OCI-LY1 (cell line): ENCODE data around the gene PEF1.

Experiments
- H2AFZ ChIP-seq: fragments of 200-600 bp; sonication (generic), shearing (Covaris generic); 2 replicates; pipeline ENCODE4 v1.6.0; 2014; ENCODE audit warnings: antibody characterized with exemption, mild to moderate bottlenecking, low read length
- H3F3A ChIP-seq: fragments of 200-600 bp; sonication (generic), shearing (Covaris generic); 2 replicates; pipeline ENCODE4 v1.6.0; 2014; ENCODE audit warnings: mild to moderate bottlenecking, antibody characterized with exemption, low read length, moderate library complexity; ENCODE audit not compliant: insufficient read depth
- H3K27ac ChIP-seq: fragments of 200-600 bp; sonication (generic); 2 replicates; pipeline ENCODE4 v1.5.1; 2014; ENCODE audit warnings: low read length, mixed run types, mild to moderate bottlenecking, low read depth; ENCODE audit not compliant: poor library complexity, severe bottlenecking
- H3K27me3 ChIP-seq: fragments of 200-600 bp; sonication (generic); 2 replicates; pipeline ENCODE4 v1.6.0; 2014; ENCODE audit warnings: antibody characterized with exemption, mild to moderate bottlenecking, low read length, moderate library complexity; ENCODE audit not compliant: insufficient read depth
- H3K36me3 ChIP-seq: fragments of 200-600 bp; sonication (generic); 2 replicates; pipeline ENCODE4 v1.6.1; 2014; ENCODE audit warnings: mild to moderate bottlenecking, antibody characterized with exemption, low read length, moderate library complexity, mixed read lengths; ENCODE audit not compliant: insufficient read depth
- H3K4me1 ChIP-seq: fragments of 200-600 bp; sonication (generic); 2 replicates; pipeline ENCODE4 v1.5.1; 2014; ENCODE audit warnings: mild to moderate bottlenecking, low read length, moderate library complexity; ENCODE audit not compliant: insufficient read depth, severe bottlenecking
- H3K4me2 ChIP-seq: fragments of 200-600 bp; sonication (generic), shearing (Covaris generic); 2 replicates; pipeline ENCODE4 v1.6.1; 2014; ENCODE audit warnings: low read length
- H3K4me3 ChIP-seq: fragments of 200-600 bp; sonication (generic); 2 replicates; pipeline ENCODE4 v1.5.1; 2014; ENCODE audit warnings: low read length, low read depth, mild to moderate bottlenecking, mixed read lengths; ENCODE audit not compliant: poor library complexity, severe bottlenecking
- H3K79me2 ChIP-seq: fragments of 200-600 bp; shearing (Covaris generic); 2 replicates; pipeline ENCODE4 v1.6.1; 2016; ENCODE audit warnings: mixed run types, low read length, mixed read lengths; ENCODE audit not compliant: insufficient read depth
- H3K9ac ChIP-seq: fragments of 200-600 bp; sonication (generic), shearing (Covaris generic); 2 replicates; pipeline ENCODE4 v1.6.1; 2014; ENCODE audit warnings: mild to moderate bottlenecking, low read length, mixed read lengths
- H3K9me2 ChIP-seq: fragments of 200-600 bp; sonication (generic), shearing (Covaris generic); 2 replicates; pipeline ENCODE4 v1.6.1; 2014; ENCODE audit warnings: low read depth, mild to moderate bottlenecking, low read length, mixed read lengths
- H3K9me3 ChIP-seq: fragments of 200-600 bp; shearing (Covaris generic); 2 replicates; pipeline ENCODE4 v1.6.1; 2014; ENCODE audit warnings: low read length, mixed read lengths
- H4K20me1 ChIP-seq: fragments of 200-600 bp; sonication (generic), shearing (Covaris generic); 2 replicates; pipeline ENCODE4 v1.6.0; 2016; ENCODE audit warnings: mild to moderate bottlenecking, low read length; ENCODE audit not compliant: insufficient read depth
- CTCF ChIP-seq: fragments of 200-600 bp; sonication (generic), shearing (Covaris generic); IDR thresholded peaks from 2 replicates; pipeline ENCODE4 v1.5.1; 2017; ENCODE audit warnings: mild to moderate bottlenecking, antibody characterized with exemption, low read length, moderate library complexity, mixed read lengths
- EZH2 ChIP-seq: fragments of 200-600 bp; sonication (generic), shearing (Covaris generic); IDR thresholded peaks from 2 replicates; pipeline ENCODE4 v1.8.0; 2017; ENCODE audit warnings: borderline replicate concordance, mixed run types, mild to moderate bottlenecking, antibody characterized with exemption, low read length, moderate library complexity, mixed read lengths

The PEF1 gene

GRCh38 chr1:31621847-31622730 lies 22.6 kb downstream of the PEF1 start:
- Histone ChIP-seq H3K4me3 (no peak overlapping the region), H3K4me2 (no peak overlapping the region), H3F3A (no peaks in the 10 kb centered on the region), H4K20me1 (no peaks in the 10 kb centered on the region), H3K9ac (no peak overlapping the region), H3K27me3 (peaks cover 2% of the 10 kb centered on the region; the same call in 1 of the 2 replicates), H3K79me2 (no peaks in the 10 kb centered on the region), H3K4me1 (peaks cover 11% of the 10 kb centered on the region), H3K9me3 (no peaks in the 10 kb centered on the region), H3K27ac (no peak overlapping the region), H3K9me2 (no peaks in the 10 kb centered on the region), H3K36me3 (no peaks in the 10 kb centered on the region; the same call in 1 of the 2 replicates), H2AFZ (no peak overlapping the region)
- no peak for TF ChIP-seq EZH2
- no peak for TF ChIP-seq CTCF

- TF ChIP-seq EZH2 (no peak), CTCF (no peak)
- peaks cover 8% of the 10 kb centered on the region for H3K27me3 ChIP-seq
- H3K36me3 ChIP-seq = no peaks in the 10 kb centered on the region; the same call in 1 of the 2 replicates
- H3K9ac ChIP-seq = no peak overlapping the region
- H3K79me2 ChIP-seq = no peaks in the 10 kb centered on the region
- no peaks in the 10 kb centered on the region for H3K9me3 ChIP-seq
- no peak overlapping the region for H3K27ac ChIP-seq
- H3F3A ChIP-seq = no peaks in the 10 kb centered on the region
- H3K9me2 ChIP-seq = no peaks in the 10 kb centered on the region
- no peak overlapping the region for H2AFZ ChIP-seq
- no peaks in the 10 kb centered on the region for H4K20me1 ChIP-seq
- H3K4me3 ChIP-seq = no peak overlapping the region
- peaks cover 11% of the 10 kb centered on the region for H3K4me1 ChIP-seq
- H3K4me2 ChIP-seq = no peak overlapping the region
Observed at GRCh38 chr1:31621498-31621820, 23.2 kb downstream of the PEF1 start.

- H3K9me3 ChIP-seq = no peaks in the 10 kb centered on the region
- no peak overlapping the region for H3K9ac ChIP-seq
- H3K27me3 ChIP-seq = peaks cover 8% of the 10 kb centered on the region
- no peak overlapping the region for H3K4me3 ChIP-seq
- H3K4me1 ChIP-seq = peaks cover 11% of the 10 kb centered on the region
- H3F3A ChIP-seq = no peaks in the 10 kb centered on the region
- no peaks in the 10 kb centered on the region for H3K9me2 ChIP-seq
- no peaks in the 10 kb centered on the region for H4K20me1 ChIP-seq
- no peaks in the 10 kb centered on the region for H3K79me2 ChIP-seq
- no peak overlapping the region for H2AFZ ChIP-seq
- TF ChIP-seq EZH2 (no peak), CTCF (no peak)
- H3K4me2 ChIP-seq = no peak overlapping the region
- no peak overlapping the region for H3K27ac ChIP-seq
- no peaks in the 10 kb centered on the region; the same call in 1 of the 2 replicates for H3K36me3 ChIP-seq
Observed at GRCh38 chr1:31620631-31621497, 23.8 kb downstream of the PEF1 start.
